HepG2 (cell line): Measurements from ENCODE around the gene CNKSR3. TPM values are rescaled to one million over a fixed set of nuclear protein-coding genes. Genes with fewer than 3 reads are reported as not detected.

Source experiments
- ATAC-seq: fragments of 200-7000 bp; cut with Tn5 transposase; 3 replicates; pipeline ENCODE4 v1.9.1; 2020; ENCODE audit warnings: mild to moderate bottlenecking, moderate library complexity
- BruUV-seq: library from RNA; stranded (reverse); fragments of 400-500 nt; replicated peaks from 2 replicates; lab custom pipeline; 2021; lab: Mats Ljungman, UMichigan
- CTCF ChIA-PET: fragments of 300-600 bp; formaldehyde crosslinking; extraction: SDS; loops from one replicate; lab custom pipeline; 2021; ENCODE audit warnings: low total read pairs, inconsistent platforms, low intra/inter-chr PET ratio; lab: Yijun Ruan, JAX
- POLR2A ChIA-PET: fragments of 350-600 bp; sonication (Branson Sonifier 250); formaldehyde crosslinking; loops from one replicate; lab custom pipeline; 2020; ENCODE audit warnings: antibody characterized with exemption, inconsistent platforms; lab: Yijun Ruan, JAX
- DNase-seq: peaks from one replicate; pipeline ENCODE4 v3.0.0-alpha.2; 2015; ENCODE audit warnings: low spot score
- FAIRE-seq: peaks from 3 replicates; lab custom pipeline; 2011; peaks lifted over from hg19 to GRCh38; lab: Jason Lieb, UNC
- H2AFZ ChIP-seq: one replicate; pipeline ENCODE4 v1.6.1; 2011; ENCODE audit warnings: low read length, inconsistent platforms
- H3K27ac ChIP-seq: fragments of 300-600 bp; 3 replicates; pipeline ENCODE4 v1.8.0; 2011; ENCODE audit warnings: mixed run types, mild to moderate bottlenecking, mixed read lengths, low read length, inconsistent platforms; ENCODE audit not compliant: insufficient read depth; ENCODE audit errors: extremely low read length
- H3K27me3 ChIP-seq, 2 experiments: fragments of 200-600 bp in 1 of 2; 2 replicates in 1 of 2; 3 replicates in 1 of 2; pipeline versions ENCODE4 v1.6.0 to v1.8.0; 2011; ENCODE audit warnings: low read length in 2 of 2, mild to moderate bottlenecking in 2 of 2, moderate library complexity in 2 of 2, inconsistent platforms in 1 of 2; ENCODE audit not compliant: insufficient read depth in 2 of 2, control insufficient read depth in 1 of 2
- H3K36me3 ChIP-seq, 2 experiments: fragments of 200-600 bp in 1 of 2; replicated peaks in 1 of 2; 2 replicates in 1 of 2; 3 replicates in 1 of 2; pipeline versions ENCODE4 v1.5.1 to v1.8.0; 2011; ENCODE audit warnings: low read length in 2 of 2, inconsistent platforms in 1 of 2; ENCODE audit not compliant: insufficient read depth in 2 of 2, control insufficient read depth in 1 of 2
- H3K4me1 ChIP-seq: 2 replicates; pipeline ENCODE4 v1.5.1; 2012; ENCODE audit warnings: low read length, inconsistent platforms; ENCODE audit not compliant: insufficient read depth
- H3K4me2 ChIP-seq: 2 replicates; pipeline ENCODE4 v1.6.0; 2011; ENCODE audit warnings: low read depth, low read length, inconsistent platforms
- H3K4me3 ChIP-seq, 3 experiments: fragments of 200-600 bp in 1 of 3; sonication (generic), shearing (Covaris generic) in 1 of 3; replicated peaks in 1 of 3; 2 replicates each; pipeline ENCODE4 v1.5.1; 2011 to 2016; ENCODE audit warnings: low read length in 3 of 3, inconsistent platforms in 2 of 3, low read depth in 2 of 3, mild to moderate bottlenecking in 2 of 3, control low read depth in 1 of 3, mixed read lengths in 1 of 3; ENCODE audit not compliant: insufficient read depth in 1 of 3
- H3K79me2 ChIP-seq: one replicate; pipeline ENCODE4 v1.6.1; 2011; ENCODE audit warnings: low read length, inconsistent platforms; ENCODE audit not compliant: insufficient read depth
- H3K9ac ChIP-seq: 2 replicates; pipeline ENCODE4 v1.6.0; 2011; ENCODE audit warnings: mild to moderate bottlenecking, low read depth, low read length, inconsistent platforms; ENCODE audit not compliant: insufficient read depth
- H3K9me3 ChIP-seq: 2 replicates; pipeline ENCODE4 v1.5.1; 2012; ENCODE audit warnings: mild to moderate bottlenecking, low read length
- H4K20me1 ChIP-seq: 2 replicates; pipeline ENCODE4 v1.6.0; 2011; ENCODE audit warnings: inconsistent platforms, mild to moderate bottlenecking, low read length, moderate library complexity; ENCODE audit not compliant: insufficient read depth
- CHCHD3 ChIP-seq: sonication (generic); formaldehyde crosslinking; IDR thresholded peaks from 2 replicates; pipeline ENCODE4 v1.8.0; 2022; ENCODE audit warnings: mild to moderate bottlenecking, missing genetic modification reagents, moderate library complexity
- SAP130 ChIP-seq: IDR thresholded peaks from 2 replicates; pipeline ENCODE4 v1.6.1; 2016; ENCODE audit warnings: low read depth
- ZNF569 ChIP-seq: sonication (generic); formaldehyde crosslinking; IDR thresholded peaks from 2 replicates; pipeline ENCODE4 v1.5.0; 2020; ENCODE audit warnings: mild to moderate bottlenecking, missing genetic modification reagents, moderate library complexity, borderline replicate concordance
- ZNF660 ChIP-seq: sonication (generic); formaldehyde crosslinking; IDR thresholded peaks from 2 replicates; pipeline ENCODE4 v1.5.1; 2020; ENCODE audit warnings: mild to moderate bottlenecking, low read depth, missing genetic modification reagents, borderline replicate concordance
- WGBS: methylation state at CpG from one replicate; pipeline ENCODE4 v1.1.6; 2017; ENCODE audit warnings: low lambda C conversion rate; 5-methylcytosine and 5-hydroxymethylcytosine counted together
- in situ Hi-C: cut with HindIII; loops from 2 replicates; pipeline ENCODE4 v1.10.0; 2017; ENCODE audit warnings: low pct_unique_long_range_greater_than_20kb; ENCODE audit not compliant: extremely low pct_ligation_motif_present
- intact Hi-C: fragments of 100-400 bp; cut with micrococcal nuclease; formaldehyde crosslinking; loops from one replicate; pipeline ENCODE4 v1.10.0; 2022; ENCODE audit not compliant: unreplicated experiment
- polyA plus RNA-seq, 8 experiments: library from polyadenylated mRNA; depleted of rRNA in 3 of 8; stranded (reverse) in 7 of 8; unstranded in 1 of 8; fragments of >200 nt; fragmentation: Illumina TruSeq in 4 of 8; extraction: Trizol in 4 of 8; gene quantifications; 2 replicates each; pipeline versions ENCODE4 v1.2.1 to v1.2.3, GENCODE V29; 2011 to 2016; ENCODE audit warnings: low read depth in 4 of 8, missing spikeins in 1 of 8, mixed read lengths in 1 of 8; ENCODE audit not compliant: insufficient read depth in 1 of 8
- total RNA-seq, 5 experiments: library from RNA; depleted of rRNA; stranded (reverse); fragments of >200 nt; fragmentation: Illumina TruSeq; extraction: Trizol; gene quantifications; 2 replicates each; pipeline ENCODE4 v1.2.3, GENCODE V29; 2016; ENCODE audit warnings: low read depth in 1 of 5
- TF ChIP-seq, protein P1 (sequence below): sonication (generic); formaldehyde crosslinking; IDR thresholded peaks from 2 replicates; pipeline ENCODE4 v1.5.0; 2020; ENCODE audit warnings: mild to moderate bottlenecking, missing genetic modification reagents, borderline replicate concordance

The CNKSR3 gene
- total and polyA plus RNA-seq, 2 of the 13 experiments (the other 11 are each of a cell fraction or from before 2014, with no cell fraction given), result 9.2 to 38.6 TPM

DNA sequence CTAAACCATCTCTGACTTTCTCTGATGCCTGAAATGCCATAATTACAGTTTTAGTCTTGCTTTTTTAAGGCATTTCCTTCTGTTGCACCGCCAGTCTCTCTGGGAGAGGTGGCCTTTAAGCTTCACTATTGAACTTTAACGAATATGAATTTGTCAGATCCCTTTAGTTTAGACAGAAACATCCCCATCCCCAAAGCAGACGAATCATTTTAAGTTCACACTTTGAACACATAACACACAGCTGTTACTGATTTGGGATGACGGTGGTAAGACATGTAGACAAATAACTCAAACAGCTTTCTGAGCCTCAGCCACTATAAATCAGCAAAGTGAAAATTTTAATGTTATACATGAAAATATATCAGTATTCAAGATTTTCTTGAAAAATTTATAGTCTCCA lies 146.7 kb downstream of the CNKSR3 start:
- Histone ChIP-seq H2AFZ (no peak overlapping the region), H3K4me1 (peaks cover 10% of the 10 kb centered on the region; the same call in 1 of the 2 replicates), H3K9ac (no peak overlapping the region), H4K20me1 (no peaks in the 10 kb centered on the region), H3K4me2 (no peak overlapping the region), H3K27ac (no peak overlapping the region), H3K4me3 (no peak overlapping the region), H3K79me2 (no peaks in the 10 kb centered on the region), H3K9me3 (no peaks in the 10 kb centered on the region), H3K27me3 (peaks cover 0 to 8% of the 10 kb centered on the region in 2 experiments; a peak in 3 of 5 replicates)
- FAIRE-seq (no peak), ATAC-seq (no peak), DNase-seq (no peak)
- ChIA-PET CTCF (no interaction called here), POLR2A (no interaction called here)
- intact Hi-C loops (no loop called here), in situ Hi-C loops (loop anchor here (10.0 kb wide), 1 partner anchor 209 kb away; no protein-coding TSS in a partner anchor)
- no TSS peak for BruUV-seq
- WGBS, result under 1% methylated on average over 4 of the region's 4 CpGs
- TF ChIP-seq ZNF569, result no peak
- no peak for TF ChIP-seq ZNF660 (CRISPR knock-in tag)
- TF ChIP-seq SAP130 (CRISPR knock-in tag), result no peak
- TF ChIP-seq CHCHD3 (CRISPR knock-in tag), result no peak
- TF ChIP-seq, protein P1, sequence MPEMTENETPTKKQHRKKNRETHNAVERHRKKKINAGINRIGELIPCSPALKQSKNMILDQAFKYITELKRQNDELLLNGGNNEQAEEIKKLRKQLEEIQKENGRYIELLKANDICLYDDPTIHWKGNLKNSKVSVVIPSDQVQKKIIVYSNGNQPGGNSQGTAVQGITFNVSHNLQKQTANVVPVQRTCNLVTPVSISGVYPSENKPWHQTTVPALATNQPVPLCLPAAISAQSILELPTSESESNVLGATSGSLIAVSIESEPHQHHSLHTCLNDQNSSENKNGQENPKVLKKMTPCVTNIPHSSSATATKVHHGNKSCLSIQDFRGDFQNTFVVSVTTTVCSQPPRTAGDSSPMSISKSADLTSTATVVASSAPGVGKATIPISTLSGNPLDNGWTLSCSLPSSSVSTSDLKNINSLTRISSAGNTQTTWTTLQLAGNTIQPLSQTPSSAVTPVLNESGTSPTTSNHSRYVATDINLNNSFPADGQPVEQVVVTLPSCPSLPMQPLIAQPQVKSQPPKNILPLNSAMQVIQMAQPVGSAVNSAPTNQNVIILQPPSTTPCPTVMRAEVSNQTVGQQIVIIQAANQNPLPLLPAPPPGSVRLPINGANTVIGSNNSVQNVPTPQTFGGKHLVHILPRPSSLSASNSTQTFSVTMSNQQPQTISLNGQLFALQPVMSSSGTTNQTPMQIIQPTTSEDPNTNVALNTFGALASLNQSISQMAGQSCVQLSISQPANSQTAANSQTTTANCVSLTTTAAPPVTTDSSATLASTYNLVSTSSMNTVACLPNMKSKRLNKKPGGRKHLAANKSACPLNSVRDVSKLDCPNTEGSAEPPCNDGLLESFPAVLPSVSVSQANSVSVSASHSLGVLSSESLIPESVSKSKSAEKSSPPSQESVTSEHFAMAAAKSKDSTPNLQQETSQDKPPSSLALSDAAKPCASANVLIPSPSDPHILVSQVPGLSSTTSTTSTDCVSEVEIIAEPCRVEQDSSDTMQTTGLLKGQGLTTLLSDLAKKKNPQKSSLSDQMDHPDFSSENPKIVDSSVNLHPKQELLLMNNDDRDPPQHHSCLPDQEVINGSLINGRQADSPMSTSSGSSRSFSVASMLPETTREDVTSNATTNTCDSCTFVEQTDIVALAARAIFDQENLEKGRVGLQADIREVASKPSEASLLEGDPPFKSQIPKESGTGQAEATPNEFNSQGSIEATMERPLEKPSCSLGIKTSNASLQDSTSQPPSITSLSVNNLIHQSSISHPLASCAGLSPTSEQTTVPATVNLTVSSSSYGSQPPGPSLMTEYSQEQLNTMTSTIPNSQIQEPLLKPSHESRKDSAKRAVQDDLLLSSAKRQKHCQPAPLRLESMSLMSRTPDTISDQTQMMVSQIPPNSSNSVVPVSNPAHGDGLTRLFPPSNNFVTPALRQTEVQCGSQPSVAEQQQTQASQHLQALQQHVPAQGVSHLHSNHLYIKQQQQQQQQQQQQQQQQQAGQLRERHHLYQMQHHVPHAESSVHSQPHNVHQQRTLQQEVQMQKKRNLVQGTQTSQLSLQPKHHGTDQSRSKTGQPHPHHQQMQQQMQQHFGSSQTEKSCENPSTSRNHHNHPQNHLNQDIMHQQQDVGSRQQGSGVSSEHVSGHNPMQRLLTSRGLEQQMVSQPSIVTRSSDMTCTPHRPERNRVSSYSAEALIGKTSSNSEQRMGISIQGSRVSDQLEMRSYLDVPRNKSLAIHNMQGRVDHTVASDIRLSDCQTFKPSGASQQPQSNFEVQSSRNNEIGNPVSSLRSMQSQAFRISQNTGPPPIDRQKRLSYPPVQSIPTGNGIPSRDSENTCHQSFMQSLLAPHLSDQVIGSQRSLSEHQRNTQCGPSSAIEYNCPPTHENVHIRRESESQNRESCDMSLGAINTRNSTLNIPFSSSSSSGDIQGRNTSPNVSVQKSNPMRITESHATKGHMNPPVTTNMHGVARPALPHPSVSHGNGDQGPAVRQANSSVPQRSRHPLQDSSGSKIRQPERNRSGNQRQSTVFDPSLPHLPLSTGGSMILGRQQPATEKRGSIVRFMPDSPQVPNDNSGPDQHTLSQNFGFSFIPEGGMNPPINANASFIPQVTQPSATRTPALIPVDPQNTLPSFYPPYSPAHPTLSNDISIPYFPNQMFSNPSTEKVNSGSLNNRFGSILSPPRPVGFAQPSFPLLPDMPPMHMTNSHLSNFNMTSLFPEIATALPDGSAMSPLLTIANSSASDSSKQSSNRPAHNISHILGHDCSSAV, result no peak
- TF ChIP-seq, all 625 proteins: peak for 0
- no peaks in the 10 kb centered on the region for H3K36me3 ChIP-seq
